Hematopoietic multipotent progenitor cell treated with erythropoietin and hydrocortisone succinate and interleukin-3 and kit ligand, for 4 days (in vitro differentiated cells): Measurements from ENCODE around the gene RPS6KA2.
"Not testable (repeated sequence)": the region's sequence is repeated elsewhere in the genome, so short reads cannot be mapped to it uniquely, and the experiment has no call there.

Experiments
- DNase-seq: peaks from one replicate; pipeline ENCODE4 v3.0.0-alpha.2; 2015

RPS6KA2 gene

DNA sequence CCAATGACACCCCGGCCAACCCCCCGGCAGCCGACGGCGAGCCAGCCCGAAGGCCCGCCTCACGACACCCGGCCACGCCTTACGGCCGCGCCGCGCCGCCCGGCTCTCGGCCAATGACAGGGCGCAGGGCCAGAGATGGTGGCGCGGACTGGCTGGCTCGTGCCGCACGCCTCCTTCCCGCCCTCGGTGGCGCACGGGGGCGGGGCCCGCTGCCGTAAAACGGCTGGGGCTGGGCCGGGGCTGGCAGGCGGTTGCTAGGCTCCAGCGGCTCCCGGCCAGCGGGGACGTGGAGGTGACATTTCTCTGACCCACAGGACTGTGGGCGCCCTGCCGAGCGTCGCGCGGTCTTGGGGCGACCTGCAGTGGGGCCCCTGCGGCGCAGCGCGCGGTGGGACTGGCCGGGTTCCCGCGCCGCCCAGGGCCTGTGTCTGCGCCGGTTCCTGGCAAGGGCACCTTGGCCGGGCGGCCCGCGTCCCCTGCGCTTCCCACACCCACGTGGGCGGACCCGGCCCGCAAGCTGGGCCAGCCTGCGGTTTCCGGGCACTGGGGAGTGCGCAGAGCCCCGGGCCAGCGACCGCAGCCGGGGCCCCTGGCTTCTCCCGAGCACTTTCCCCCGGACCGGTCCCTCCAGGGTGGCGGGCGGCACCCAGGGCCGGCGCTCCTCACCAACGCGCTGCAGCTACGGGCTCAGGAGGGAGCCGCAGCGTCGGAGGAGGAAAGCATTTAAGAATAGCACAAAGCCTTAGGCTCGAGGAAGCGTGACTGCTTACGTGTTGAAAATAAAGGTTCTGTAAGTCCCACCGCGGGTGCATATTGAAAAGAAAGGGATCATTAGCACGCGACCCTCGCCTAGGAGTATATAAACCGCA lies 243.9 kb downstream of the RPS6KA2 start, which contains the start of gene MPC1:
MPC1 (minus strand) TSS at position 8 of the 869 bp plus-strand sequence. CDS start 64 bp downstream, outside the sequence.
- peak; percentile 98 for DNase-seq

DNA sequence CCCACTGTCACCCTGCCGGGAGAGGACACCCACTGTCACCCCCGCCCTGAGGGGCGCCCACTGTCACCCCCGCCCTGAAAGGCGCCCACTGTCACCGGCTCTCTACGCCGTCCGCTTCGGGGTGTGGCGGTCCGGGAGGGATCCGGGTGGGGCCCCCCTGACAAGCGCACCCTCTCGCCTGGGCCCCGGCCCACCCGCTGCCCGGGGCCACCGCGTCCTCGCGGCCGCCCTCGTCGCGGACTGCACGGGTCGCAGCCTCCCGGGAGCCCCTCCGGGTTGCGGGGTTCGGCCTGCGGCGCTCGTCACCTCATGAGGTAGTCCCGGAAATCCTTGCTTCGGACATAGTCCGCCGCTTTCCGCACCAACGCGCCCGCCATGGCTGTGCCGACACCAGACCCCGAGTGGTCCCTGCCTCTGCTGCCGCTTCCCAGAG lies 244.5 kb downstream of the RPS6KA2 start:
- no peak for DNase-seq

DNA sequence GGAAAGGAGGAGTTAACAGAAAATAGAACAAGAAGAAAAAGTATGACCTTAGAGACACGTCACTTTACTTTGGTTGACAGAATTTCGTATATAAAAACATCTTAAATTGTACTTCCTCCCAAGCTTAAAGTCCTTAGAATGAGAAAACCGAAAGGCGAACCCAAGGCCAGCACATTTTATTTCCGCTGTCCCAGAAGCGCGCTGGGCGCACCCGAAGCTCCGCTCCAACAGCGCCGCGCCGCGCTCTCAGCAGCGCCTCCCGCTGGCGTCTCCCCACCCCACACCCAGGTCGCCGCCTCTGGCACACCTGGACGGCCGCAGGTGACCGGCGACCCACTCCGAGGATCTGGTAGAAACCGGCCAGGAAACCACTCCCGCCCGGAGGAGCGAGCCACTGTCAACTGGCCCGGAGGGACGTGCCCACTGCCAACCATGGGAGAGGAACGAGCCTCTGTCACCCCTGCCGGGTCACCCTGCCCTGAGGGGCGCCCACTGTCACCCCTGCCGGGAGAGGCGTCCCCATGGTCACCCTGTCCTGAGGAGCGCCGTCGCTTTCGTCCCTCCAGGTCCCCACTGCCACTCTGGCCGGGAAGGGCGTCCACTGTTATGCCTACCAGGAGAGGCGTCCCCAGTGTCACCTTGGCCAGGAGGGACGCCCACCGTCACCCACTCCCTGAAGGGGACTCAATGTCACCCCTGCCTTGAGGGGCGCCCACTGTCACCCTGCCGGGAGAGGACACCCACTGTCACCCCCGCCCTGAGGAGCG lies 245.1 kb downstream of the RPS6KA2 start:
- peak; percentile 81 for DNase-seq

DNA sequence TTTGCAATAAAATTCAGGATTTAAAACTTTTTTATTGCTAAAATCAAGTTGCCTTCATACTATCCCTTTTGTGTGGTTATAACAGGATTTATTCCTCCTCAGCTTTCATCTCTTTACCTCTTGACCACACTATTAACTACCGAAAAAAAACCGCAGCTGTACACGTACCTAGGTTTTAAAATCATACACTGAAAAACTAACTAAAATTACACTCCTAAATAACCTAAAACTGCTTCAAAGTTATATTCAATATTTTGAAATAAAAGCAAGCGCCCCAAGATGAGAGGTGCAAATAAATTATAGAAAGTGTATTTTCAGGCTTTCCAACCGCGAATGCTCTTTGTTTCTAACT lies 245.7 kb downstream of the RPS6KA2 start:
- DNase-seq = no peak

DNA sequence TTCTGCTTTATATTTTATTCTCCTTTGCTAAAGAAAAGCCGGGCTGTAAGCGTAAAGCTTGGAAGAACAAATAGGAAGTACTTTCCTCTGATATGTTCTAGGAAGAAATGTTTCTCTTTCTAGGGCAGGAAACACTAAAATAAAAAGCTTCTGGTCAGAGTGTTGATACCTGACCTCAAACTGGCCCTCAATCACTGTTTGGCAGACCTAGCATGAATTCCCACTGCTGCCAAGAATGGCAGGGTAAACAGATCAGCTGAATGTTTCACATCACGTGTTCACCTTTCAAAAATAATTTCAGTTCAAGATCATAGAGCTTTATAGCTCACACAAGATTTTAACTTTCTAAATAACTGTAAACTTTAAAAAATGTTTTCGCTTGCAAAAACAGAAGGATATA lies 247.3 kb downstream of the RPS6KA2 start:
- no peak for DNase-seq

DNA sequence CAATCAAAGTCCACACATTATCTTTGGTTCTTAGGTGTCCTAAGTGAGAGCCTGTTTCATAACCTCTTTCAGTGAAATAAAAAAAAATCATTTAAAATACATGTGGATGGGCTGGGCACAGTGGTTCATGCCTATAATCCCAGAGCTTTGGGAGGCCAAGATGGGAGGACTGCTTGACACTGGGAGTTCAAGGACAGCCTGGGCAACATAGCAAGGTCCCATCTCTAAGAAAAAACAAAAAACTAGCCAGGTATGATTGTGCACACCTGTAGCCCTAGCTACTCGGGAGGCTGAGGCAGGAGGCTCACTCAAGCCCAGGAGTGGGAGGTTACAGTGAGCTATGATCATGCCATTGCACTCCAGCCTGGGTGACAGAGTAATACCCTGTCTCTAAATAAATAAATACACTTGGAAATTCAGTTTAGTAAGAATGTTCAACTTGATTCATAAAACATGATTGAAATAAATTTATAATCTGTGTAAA lies 247.9 kb downstream of the RPS6KA2 start:
- no peak for DNase-seq

DNA sequence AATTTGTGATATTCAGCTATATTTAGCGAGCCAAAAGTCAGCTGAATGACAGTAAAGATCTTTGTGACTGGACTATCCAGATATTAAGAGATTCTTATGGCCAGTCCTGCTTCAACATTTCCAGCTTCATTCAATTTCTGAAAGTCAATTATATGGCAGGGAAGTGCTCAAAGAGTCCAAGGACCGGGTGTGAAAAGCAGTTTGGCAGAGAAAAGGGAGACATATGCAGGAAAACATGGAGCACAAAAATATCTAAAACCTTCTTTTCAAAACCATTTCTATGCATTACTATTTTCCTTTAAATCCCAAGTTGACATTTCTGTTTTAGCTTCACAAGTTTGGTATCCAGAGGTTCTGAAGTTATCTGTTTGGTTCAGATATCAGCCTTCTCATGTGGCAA lies 249.3 kb downstream of the RPS6KA2 start:
- DNase-seq = no peak

DNA sequence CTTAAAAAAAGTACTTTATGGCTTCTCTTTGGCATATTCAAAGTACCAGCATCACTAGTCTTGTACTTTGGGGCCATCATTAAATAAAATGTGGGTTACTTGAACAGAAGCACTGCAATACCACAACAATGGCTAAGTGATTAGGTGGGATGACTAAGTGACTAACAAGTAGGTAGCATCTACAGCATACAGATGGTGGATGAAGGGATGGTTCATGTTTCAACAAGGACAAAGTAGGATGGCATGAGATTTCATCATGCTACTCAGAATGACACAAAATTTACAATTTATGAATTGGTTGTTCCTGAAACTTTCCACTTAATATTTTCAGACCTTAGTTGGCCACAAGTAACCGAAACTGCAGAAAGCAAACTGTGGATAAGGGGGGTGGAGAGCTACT lies 252.0 kb downstream of the RPS6KA2 start:
- DNase-seq = no peak

DNA sequence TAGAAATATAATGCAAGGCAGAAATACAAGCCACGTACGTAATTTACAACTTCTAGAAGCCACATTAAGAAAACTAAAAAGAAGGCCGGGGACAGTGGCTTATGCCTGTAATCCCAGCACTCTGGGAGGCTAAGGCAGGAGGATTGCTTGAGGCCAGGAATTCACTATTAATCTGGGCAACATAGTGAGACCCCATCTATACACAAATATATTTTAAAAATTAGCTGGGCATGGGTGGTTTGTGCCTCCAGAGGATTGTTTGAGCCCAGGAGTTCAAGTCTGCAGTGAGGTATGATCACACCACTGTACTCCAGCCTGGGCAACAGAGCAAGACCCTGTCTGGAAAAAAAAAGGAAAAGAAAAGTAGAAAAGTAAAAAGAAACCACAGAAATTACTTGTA lies 256.6 kb downstream of the RPS6KA2 start:
- DNase-seq = no peak

DNA sequence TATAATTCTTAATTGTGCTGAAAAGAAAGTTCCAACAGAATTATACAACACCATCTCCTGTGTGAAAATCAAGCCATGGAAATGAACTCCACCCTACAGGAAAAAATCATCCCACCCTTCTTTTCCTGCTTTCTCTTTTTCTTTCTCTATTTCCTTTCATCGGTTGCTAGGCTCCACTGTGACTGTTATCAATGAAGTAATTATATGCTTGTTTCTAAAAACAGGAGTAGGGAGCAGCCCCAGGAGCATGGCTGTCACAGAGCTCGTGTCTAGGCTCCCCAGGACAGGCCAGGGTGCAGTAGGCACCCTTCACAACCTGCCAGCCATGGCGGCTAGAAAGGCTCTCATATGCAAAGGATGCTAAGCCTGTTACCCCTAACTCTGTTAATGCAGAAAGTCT lies 257.3 kb downstream of the RPS6KA2 start:
- DNase-seq = no peak

DNA sequence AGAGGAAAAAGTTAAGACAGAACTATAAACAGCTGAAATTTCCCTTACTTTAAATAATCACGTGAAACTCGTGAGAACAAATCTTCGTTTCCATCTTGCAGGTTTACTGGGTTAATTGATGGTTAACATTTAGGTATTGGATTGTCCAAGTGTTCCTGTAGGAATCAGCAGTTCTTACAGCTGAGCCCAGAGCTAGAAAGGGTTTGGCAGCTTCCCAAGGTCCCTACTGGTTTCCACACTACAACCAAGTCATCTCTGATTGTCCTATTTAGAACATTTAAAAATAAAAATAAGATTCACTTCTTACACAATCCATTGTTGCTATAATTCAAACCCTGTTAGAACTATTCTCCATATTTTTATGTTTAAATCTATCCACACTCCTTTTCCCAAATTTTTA lies 260.1 kb downstream of the RPS6KA2 start:
- DNase-seq = no peak

DNA sequence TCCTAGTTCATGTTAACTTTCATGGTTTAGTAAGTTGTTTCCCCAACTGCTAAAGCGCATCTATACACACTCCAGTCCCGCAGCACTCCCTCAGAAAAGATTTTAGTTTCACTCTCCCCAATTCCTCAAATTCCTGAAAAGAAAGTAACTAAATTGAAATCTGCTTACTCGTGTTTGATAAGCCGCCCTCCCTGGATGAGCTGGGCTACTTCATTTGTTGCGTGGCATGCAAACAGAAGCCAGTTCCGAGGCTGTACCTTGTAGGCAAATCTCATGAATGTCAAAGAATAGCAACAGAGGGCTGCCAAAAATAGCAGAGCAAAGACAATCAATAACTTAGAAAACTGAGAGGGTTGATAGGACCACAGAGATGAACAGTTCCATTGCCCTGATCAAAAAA lies 261.2 kb downstream of the RPS6KA2 start:
- no peak for DNase-seq

DNA sequence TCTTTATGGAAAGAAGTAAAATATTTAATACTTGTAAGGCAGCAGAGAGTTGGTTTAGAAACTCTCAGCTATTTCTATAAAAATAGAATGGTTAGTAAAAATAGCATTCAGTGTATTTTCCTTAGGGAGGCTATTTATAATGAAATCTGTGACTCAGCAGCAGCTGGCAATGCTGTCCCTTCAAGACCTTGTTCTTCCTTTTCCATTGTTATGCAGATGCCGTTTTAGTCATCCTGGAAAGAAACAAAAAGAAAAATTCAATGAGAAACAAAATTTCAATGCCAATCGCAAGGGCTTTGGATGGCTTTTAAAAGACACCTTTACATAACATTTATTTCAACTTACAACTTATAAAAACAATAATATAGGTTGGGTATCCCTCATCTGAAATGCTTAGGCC lies 261.8 kb downstream of the RPS6KA2 start:
- DNase-seq = no peak

DNA sequence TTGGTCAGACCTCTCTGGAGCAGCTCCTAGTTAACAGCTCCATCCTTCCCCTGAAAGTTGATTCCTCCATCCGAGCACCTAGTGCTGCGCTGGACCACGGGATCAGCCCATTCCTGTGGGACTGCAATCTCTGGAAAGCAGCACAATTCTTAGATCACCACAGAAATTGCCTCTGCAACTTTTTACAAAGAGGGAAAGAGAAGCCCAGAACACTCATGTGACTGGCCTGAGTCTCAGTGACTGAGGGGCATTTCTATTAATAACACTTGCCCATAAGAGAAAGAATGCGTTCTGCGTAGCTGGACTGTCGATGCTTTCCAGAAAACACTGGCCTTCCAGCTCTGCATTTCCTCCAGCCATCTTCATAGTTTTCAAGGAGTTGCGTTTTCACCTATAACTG lies 262.6 kb downstream of the RPS6KA2 start:
- DNase-seq = no peak

DNA sequence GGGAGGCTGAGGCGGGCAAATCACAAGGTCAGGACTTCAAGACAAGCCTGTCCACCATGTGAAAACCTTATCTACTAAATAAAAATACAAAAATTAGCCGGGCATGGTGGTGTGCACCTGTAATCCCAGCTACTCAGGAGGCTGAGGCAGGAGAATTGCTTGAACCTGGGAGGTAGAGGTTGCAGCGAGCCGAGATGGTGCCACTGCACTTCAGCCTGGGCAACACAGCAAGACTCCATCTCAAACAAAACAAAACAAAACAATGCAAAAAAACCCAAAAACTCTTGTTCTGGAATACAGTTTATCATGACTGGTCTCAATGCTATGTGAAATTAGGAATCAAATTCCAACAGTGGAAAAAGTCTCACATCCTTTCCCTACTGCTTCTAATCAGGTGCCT lies 264.6 kb downstream of the RPS6KA2 start:
- DNase-seq = not testable (repeated sequence)

DNA sequence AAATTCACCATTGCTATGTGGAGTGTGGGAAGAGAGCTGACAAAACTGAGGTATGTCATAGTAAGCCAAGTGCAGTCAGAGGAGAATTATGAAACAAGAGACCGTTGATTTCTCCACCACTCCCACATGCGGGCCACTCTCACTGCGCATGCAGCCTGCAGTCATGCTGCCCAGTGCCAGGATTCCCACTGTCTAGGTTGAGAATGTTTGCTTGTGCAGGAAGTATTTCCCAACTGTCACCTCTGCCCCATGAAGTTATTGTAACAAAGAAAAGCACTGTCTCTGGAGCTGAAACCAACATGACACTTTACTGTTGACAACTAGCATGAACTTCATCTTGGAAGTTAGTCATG lies 266.0 kb downstream of the RPS6KA2 start:
- peak; percentile 30 for DNase-seq

DNA sequence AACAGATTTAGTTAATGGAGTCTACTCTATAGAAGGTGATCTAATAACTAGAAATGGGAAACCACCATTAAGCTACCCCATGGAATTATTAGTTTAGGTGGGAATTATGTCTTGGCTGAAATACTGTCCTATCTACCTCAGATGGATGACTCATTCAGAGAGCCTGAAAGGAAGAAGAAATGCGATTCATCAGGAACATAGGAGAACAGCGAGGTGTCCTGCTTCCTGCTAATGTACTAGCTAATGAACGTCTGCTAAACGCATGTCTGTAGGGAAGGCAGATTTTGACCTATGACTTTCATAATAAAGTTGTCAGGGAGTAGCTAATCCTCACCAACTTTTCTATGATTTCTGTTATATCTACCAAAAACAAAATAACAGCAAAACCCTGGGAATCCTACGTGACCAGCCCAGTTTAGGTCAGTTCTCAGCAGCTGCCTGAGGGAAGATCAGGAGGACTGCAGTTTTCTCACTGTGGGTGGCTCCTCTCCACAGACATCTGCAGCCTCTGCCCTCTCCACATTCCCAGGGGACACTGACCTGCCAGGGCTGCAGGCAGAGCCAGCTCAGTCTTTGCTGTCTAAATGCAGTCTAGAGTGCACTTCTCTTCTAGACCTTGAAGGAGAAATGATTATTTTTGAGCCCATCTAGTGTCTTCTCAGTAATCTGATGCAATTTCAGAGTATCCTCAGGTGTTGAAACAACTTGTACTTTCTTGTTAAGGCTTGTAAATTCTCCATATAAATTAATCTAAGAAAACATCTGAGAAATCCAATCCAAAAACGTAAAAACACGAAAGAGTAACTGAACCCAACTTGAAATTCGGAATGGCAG lies 266.6 kb downstream of the RPS6KA2 start:
- DNase-seq = peak; percentile 28
